Activated CD4-positive, alpha-beta T cell treated with anti-CD3 and anti-CD28 coated beads for 36 hours (primary cell): ENCODE measurements around the gene KRT13. TPM values are rescaled to one million over a fixed set of nuclear protein-coding genes. Genes with fewer than 3 reads are reported as not detected.

Experiments used
- ATAC-seq: fragments of 200-7000 bp; cut with Tn5 transposase; one replicate; pipeline ENCODE4 v1.10.0; 2021; ENCODE audit warnings: mild to moderate bottlenecking, moderate library complexity
- CTCF ChIA-PET: fragments of 350-600 bp; sonication (Branson Sonifier 250); formaldehyde crosslinking; loops from one replicate; lab custom pipeline; 2021; ENCODE audit warnings: antibody characterized with exemption; lab: Charles Lee
- POLR2A ChIA-PET: fragments of 350-600 bp; sonication (Branson Sonifier 250); formaldehyde crosslinking; loops from one replicate; lab custom pipeline; 2021; ENCODE audit warnings: antibody characterized with exemption, inconsistent platforms; lab: Charles Lee
- DNase-seq: peaks from one replicate; pipeline ENCODE4 v3.0.0-alpha.2; 2020
- H3K27ac Mint-ChIP-seq: one replicate; pipeline ENCODE4 v1.8.0; 2021; ENCODE audit warnings: mixed read lengths
- H3K27me3 Mint-ChIP-seq: one replicate; pipeline ENCODE4 v1.8.0; 2021; ENCODE audit warnings: mixed read lengths
- H3K36me3 Mint-ChIP-seq: one replicate; pipeline ENCODE4 v1.8.0; 2021; ENCODE audit warnings: low read depth, mixed read lengths
- H3K4me1 Mint-ChIP-seq: one replicate; pipeline ENCODE4 v1.8.0; 2021; ENCODE audit warnings: mixed read lengths
- H3K4me3 Mint-ChIP-seq: one replicate; pipeline ENCODE4 v1.8.0; 2021; ENCODE audit warnings: mild to moderate bottlenecking, moderate library complexity, mixed read lengths
- H3K9me3 Mint-ChIP-seq: one replicate; pipeline ENCODE4 v1.8.0; 2021; ENCODE audit warnings: low read depth, mixed read lengths
- intact Hi-C, 2 experiments: fragments of 100-400 bp; cut with DNase I in 1 of 2; cut with micrococcal nuclease in 1 of 2; formaldehyde crosslinking; loops; one replicate each; pipeline versions ENCODE4 v1.14.2 to v1.15.1; 2022 to 2024; cut with DNase I, micrococcal nuclease
- total RNA-seq, 2 experiments: library from RNA; stranded (reverse); gene quantifications; one replicate each; pipeline ENCODE4 v1.2.3, GENCODE V29; 2021

Gene KRT13
- total RNA-seq, 2 experiments from 2014 or later, result not detected

DNA sequence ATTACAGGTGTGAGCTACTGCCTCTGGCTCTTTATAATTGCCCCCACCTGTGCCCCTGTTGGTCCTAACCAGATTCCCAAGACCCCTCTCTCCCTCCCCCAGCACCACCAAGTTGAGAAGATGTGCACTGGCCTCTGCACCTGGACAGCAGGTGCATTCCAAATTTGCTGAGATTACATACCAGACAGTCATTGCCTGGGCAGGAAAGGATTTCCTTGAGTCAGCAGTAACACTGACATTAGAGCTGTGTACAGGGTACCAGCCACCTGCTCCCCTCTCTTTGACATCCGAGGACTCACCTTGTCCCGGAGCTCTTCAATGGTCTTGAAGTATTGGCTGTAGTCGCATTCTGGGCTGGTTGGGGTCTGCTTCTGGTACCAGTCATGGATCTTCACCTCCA lies 12.6 kb upstream of the KRT13 start:
- no peaks in the 10 kb centered on the region for H3K36me3 Mint-ChIP-seq
- POLR2A ChIA-PET, result no interaction called here
- H3K9me3 Mint-ChIP-seq, result no peaks in the 10 kb centered on the region
- no peak for DNase-seq
- no peak overlapping the region for H3K27ac Mint-ChIP-seq
- no peaks in the 10 kb centered on the region for H3K27me3 Mint-ChIP-seq
- ATAC-seq, result no peak
- no peaks in the 10 kb centered on the region for H3K4me1 Mint-ChIP-seq
- intact Hi-C loops, result no loop called here
- no peak overlapping the region for H3K4me3 Mint-ChIP-seq
- CTCF ChIA-PET, result interaction anchor here (0.7 kb wide), 1 partner anchor 24 kb away, joined by 3 read pairs; no protein-coding TSS in a partner anchor

DNA sequence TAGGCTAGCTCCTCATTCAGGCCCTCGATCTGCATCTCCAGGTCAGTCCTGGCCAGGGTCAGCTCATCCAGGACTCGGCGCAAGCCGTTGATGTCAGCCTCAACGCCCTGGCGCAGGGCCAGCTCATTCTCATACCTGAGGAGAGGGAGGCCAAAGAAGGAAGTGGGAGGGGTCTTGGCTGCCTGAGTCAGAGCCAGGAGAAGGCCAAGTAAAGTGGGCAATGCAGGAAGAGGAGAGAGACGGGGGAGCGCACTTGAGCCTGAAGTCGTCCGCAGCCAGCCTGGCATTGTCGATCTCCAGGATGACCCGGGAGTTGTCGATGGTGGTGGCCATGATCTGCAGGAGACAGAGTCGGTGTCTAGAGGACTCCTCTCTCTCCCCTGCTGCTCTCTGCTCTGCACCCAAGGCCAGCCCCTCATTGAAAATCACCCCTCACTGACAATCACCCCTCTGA lies 11.4 kb upstream of the KRT13 start:
- Mint-ChIP-seq H3K27ac (no peak overlapping the region), H3K27me3 (no peaks in the 10 kb centered on the region), H3K4me3 (no peak overlapping the region), H3K4me1 (no peaks in the 10 kb centered on the region), H3K9me3 (no peaks in the 10 kb centered on the region), H3K36me3 (no peaks in the 10 kb centered on the region)
- DNase-seq (no peak), ATAC-seq (no peak)
- ChIA-PET POLR2A (no interaction called here), CTCF (no interaction called here)
- intact Hi-C loops, result no loop called here

DNA sequence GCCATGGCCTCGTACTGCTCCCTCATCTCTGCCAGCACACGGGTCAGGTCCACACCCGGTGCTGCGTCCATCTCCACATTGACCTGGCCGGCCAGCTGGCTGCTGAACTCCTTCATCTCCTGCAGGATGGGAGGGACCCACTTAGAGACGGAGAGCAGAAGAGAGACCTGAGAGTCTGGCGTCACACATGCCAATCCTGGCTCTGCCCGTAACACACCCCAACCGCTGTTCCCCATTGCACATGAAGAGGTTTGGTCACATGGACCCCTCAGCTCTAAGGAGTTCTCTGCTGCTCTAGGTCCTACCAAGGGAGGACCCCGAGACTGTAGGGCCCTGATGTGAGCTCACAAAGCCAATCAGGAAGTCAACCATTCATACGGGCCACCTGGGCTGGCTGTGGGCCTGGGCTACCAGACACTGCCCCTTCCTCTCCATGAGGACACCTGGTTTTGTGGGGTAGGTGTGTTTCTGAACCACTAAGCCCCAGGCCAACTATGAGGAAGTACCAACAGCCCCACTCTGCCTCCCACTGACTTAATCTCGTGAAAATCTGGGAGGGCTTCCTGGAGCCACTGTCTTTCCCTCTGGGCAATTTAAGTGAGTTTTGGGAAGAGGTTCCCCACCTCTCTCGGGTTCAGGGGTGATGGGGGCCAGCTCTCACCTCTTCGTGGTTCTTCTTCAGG lies 10.9 kb upstream of the KRT13 start:
- Mint-ChIP-seq H3K27me3 (no peaks in the 10 kb centered on the region), H3K36me3 (no peaks in the 10 kb centered on the region), H3K9me3 (no peaks in the 10 kb centered on the region), H3K4me3 (no peak overlapping the region), H3K4me1 (no peaks in the 10 kb centered on the region), H3K27ac (no peak overlapping the region)
- ChIA-PET CTCF (no interaction called here), POLR2A (no interaction called here)
- no peak for DNase-seq
- no peak for ATAC-seq
- intact Hi-C loops, result no loop called here

DNA sequence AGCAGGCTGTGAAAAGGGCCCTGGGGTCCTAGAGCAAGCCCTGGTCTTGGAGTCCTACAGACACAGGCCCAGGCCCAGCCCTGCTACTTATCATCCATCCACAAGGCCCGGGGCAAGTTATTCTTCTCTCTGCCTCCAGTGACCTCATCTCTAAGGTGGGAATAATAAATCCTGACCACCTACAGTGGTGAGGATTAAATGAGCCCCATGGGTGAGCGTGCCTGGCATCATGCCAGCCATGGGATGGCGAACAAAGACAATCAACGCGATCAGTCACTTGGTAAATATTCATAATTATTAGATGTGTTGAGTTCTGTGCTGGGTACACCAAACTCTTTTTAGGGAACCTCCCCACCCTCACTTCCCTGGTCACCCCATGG lies 7.7 kb upstream of the KRT13 start:
- Mint-ChIP-seq H3K4me1 (no peaks in the 10 kb centered on the region), H3K27me3 (no peaks in the 10 kb centered on the region), H3K9me3 (no peaks in the 10 kb centered on the region), H3K36me3 (no peaks in the 10 kb centered on the region), H3K4me3 (no peak overlapping the region), H3K27ac (no peak overlapping the region)
- intact Hi-C loops, result no loop called here
- ChIA-PET POLR2A (no interaction called here), CTCF (interaction anchor here (0.6 to 2.1 kb wide), 2 partner anchors 36 to 58 kb away, joined by 3 to 7 read pairs; no protein-coding TSS in a partner anchor)
- DNase-seq, result no peak
- no peak for ATAC-seq

DNA sequence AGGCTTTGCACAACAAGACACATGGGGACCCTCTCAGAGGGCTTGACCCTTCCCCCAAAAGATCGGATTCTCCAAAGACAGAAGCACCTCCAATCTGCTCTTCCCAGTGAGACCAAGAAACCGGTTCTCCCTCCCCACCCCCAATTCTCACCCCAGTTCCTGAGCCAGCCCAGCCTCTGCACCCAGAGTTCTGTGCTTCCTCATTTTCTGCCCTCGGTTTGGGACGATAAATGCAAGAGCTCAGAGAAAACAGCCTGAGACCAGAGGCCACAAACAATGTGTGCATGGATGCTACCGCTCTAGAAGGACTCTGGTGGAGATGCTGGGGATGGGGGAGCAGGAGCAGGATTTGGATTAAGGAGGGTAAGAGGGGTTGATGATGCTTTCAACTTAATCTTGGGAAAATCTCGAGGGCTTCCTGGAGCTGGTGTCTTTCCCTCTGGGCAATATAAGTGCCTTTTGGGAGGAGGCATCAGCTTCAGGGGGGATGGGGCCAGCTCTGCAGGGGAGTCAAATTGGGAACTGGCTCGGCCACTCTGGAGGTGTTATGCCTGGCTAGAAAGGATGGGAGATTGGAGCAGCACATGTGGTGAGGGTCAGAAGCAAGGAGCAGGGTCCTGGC lies 7.2 kb upstream of the KRT13 start:
- no peaks in the 10 kb centered on the region for H3K27me3 Mint-ChIP-seq
- DNase-seq (no peak), ATAC-seq (no peak)
- POLR2A ChIA-PET, result no interaction called here
- CTCF ChIA-PET, result interaction anchor here (0.6 to 2.1 kb wide), 2 partner anchors 36 to 58 kb away, joined by 3 to 7 read pairs; no protein-coding TSS in a partner anchor
- no peak overlapping the region for H3K4me3 Mint-ChIP-seq
- H3K4me1 Mint-ChIP-seq, result no peaks in the 10 kb centered on the region
- intact Hi-C loops, result no loop called here
- no peaks in the 10 kb centered on the region for H3K9me3 Mint-ChIP-seq
- H3K27ac Mint-ChIP-seq, result no peak overlapping the region
- no peaks in the 10 kb centered on the region for H3K36me3 Mint-ChIP-seq

DNA sequence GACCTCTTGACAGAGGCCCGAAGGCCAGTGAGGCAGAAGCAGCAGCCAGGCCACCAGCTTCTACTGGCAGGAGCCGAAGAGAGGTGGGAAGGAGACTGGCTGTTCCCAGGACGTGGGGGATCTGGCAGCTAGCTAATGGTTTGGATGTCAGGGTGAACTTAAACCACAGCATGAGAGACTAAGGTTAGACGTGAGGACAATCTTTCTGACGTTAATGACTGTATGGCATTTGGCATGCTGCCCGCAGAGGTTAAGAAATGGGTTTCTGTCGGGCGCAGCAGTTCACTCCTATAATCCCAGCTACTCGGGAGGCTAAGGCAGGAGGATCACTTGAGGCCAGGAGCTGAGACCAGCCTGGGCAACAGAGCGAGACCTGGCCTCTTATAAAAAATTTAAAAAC lies 6.3 kb upstream of the KRT13 start:
- H3K27me3 Mint-ChIP-seq, result no peaks in the 10 kb centered on the region
- no peak overlapping the region for H3K27ac Mint-ChIP-seq
- H3K9me3 Mint-ChIP-seq, result no peaks in the 10 kb centered on the region
- ChIA-PET CTCF (interaction anchor here (0.7 to 2.1 kb wide), 2 partner anchors 37 to 151 kb away, joined by 3 to 7 read pairs; no protein-coding TSS in a partner anchor), POLR2A (no interaction called here)
- H3K4me3 Mint-ChIP-seq, result no peak overlapping the region
- no peaks in the 10 kb centered on the region for H3K36me3 Mint-ChIP-seq
- no peak for ATAC-seq
- intact Hi-C loops, result no loop called here
- no peak for DNase-seq
- no peaks in the 10 kb centered on the region for H3K4me1 Mint-ChIP-seq

DNA sequence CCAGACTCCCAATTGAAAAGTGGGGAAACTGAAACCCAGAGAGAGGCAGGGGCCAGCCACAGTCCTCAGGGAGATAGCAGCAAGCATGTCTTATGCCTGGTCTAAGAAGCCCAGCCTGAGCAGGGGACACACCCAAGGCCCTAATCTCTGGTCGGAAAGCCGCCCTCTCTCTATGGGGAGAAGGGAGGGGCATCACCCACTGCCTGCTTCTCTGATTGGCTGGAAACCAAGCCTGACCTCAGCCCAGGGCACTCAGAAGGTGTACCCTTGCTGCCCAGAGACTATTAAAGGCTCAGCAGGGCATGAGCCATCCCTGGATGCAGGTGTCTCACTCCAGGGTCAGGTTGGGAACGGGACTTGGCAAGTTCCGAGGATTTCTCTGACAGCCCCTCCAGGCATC lies 5.7 kb upstream of the KRT13 start:
- H3K4me3 Mint-ChIP-seq, result no peak overlapping the region
- DNase-seq (no peak), ATAC-seq (no peak)
- H3K27ac Mint-ChIP-seq, result no peak overlapping the region
- H3K27me3 Mint-ChIP-seq, result no peaks in the 10 kb centered on the region
- no peaks in the 10 kb centered on the region for H3K4me1 Mint-ChIP-seq
- ChIA-PET CTCF (interaction anchor here (0.6 to 2.1 kb wide), 2 partner anchors 38 to 1020 kb away, joined by 3 to 7 read pairs; no protein-coding TSS in a partner anchor), POLR2A (no interaction called here)
- no peaks in the 10 kb centered on the region for H3K36me3 Mint-ChIP-seq
- intact Hi-C loops, result no loop called here
- H3K9me3 Mint-ChIP-seq, result no peaks in the 10 kb centered on the region

DNA sequence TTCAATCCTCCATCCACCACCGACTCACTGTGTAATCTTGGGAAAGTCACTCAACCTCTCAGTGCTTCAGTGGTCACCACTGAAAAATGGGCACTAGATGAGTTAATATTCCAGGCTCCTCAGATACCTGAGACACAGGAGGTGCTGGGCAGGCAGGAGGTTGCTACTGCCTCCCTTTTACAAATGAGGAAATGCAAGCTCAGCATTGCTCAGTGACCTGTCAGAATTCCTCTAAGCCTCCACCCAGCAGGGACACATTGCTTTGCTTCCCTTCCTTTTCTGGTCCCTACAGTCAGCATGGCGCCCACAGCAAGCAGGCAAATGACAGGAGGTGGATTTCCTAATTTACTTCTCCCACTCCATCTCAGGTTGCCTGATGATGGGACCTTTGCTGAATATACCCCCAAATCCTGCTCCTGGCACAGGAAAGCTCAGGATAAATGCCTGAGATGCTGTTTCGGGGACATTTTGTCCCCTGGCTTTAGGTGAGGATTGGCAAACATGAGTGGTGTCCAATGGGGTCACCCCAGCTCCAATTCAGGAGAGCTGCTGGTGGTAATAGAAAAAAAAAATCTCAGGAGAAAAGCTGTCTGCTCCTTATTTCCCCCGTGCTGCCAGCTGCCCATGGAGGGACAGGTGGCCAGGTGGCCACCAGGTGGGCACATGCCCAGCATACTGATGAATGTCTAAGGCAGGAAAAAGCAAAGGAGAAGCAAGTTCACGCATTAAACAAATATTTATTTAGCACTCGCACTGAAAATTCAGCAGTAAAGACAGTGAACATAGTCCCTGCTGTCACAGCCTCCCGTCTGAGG lies 5.0 kb upstream of the KRT13 start:
- Mint-ChIP-seq H3K27me3 (no peaks in the 10 kb centered on the region), H3K4me1 (no peaks in the 10 kb centered on the region), H3K27ac (no peak overlapping the region), H3K9me3 (no peaks in the 10 kb centered on the region), H3K4me3 (no peak overlapping the region), H3K36me3 (no peaks in the 10 kb centered on the region)
- intact Hi-C loops, result no loop called here
- CTCF ChIA-PET, result interaction anchor here (0.6 to 0.7 kb wide), 2 partner anchors 155 to 1021 kb away, joined by 3 read pairs; no protein-coding TSS in a partner anchor
- POLR2A ChIA-PET, result no interaction called here
- ATAC-seq, result no peak
- DNase-seq, result no peak

DNA sequence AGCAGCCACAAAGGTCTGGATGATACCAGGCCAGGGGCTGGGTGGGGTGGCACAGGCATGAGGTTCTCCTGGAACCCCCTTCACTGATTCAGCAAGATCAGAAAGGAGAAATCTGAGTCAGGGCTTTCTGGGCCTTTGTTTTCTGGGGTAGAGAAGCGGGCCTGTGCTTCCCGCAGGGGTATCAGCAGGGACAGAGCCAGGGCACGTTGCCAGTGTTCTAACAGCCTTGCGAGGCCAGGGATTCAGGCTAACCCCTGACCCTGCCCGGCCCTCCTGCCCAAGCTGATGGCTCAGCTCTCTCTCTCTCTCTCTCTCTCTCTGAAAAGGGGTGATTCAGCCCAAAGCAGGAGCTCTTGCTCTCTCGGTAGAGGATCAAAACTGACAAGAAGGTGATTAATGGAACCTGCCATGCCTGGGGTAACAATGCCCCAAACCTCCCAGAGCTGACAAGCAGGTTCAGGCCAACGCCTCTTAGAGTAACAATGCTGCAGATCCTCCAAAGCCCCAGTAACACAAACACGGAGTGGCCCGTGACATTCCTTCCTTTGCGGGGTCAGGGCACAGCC lies 2.0 kb upstream of the KRT13 start:
- no peak for DNase-seq
- Mint-ChIP-seq H3K27me3 (no peaks in the 10 kb centered on the region), H3K4me1 (no peaks in the 10 kb centered on the region), H3K9me3 (no peaks in the 10 kb centered on the region), H3K4me3 (no peak overlapping the region), H3K27ac (no peak overlapping the region), H3K36me3 (no peaks in the 10 kb centered on the region)
- CTCF ChIA-PET, result no interaction called here
- intact Hi-C loops, result no loop called here
- ATAC-seq, result no peak
- POLR2A ChIA-PET, result no interaction called here

DNA sequence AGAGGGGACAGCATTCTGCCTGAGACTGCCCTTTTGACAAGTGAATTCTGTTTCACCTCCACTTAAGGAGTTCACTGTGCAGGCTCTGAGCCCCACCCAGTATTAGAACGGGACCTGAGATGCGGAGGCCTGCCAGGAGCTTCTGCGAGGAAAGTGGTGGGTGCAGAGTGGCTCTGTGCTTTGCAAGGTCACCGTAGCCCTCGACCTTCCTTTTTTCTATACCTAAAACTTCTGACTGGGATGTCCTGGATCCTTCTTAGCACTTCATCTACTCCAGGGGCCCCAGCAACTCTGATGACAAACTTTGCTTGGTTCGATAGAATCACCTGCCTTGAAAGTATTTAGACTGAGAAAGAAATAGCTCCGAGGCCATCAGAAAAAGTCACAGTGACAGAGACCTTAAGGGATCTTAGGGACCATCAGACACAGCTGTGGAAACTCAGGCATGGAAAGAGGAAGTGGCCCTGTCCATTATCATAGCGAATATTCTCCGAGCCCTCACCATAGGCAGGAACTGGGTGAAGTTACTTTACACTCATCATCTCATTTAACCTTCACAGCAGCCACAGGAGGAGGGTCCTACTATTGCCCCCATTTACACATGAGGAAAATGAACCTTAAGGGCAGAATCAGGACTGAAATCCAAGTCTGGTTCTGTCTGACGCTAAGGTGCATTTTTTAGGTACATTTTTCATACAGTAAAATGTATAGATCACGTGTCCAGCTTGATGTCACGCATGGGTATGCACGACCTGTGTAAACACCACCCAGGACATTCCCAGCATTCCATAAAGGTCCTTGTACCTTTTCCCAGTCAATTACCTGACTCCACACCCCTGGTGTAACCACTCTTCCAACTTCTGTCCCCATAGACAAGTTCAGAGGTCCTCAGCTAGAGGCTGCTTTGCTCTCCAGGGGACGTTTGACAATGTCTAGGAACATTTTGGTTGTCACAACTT lies 676 bp upstream of the KRT13 start:
- CTCF ChIA-PET, result no interaction called here
- no peaks in the 10 kb centered on the region for H3K36me3 Mint-ChIP-seq
- no peaks in the 10 kb centered on the region for H3K4me1 Mint-ChIP-seq

More for the DNA sequence above, 676 bp upstream of the KRT13 start:
- intact Hi-C loops, result no loop called here
- H3K27me3 Mint-ChIP-seq, result no peaks in the 10 kb centered on the region
- H3K4me3 Mint-ChIP-seq, result no peak overlapping the region
- POLR2A ChIA-PET, result interaction anchor here (0.6 kb wide), 1 partner anchor 554 kb away, joined by 3 read pairs; no protein-coding TSS in a partner anchor
- H3K27ac Mint-ChIP-seq, result no peak overlapping the region
- no peak for ATAC-seq
- no peak for DNase-seq
- no peaks in the 10 kb centered on the region for H3K9me3 Mint-ChIP-seq
